HFFc6 (cell line): ENCODE data around the gene PDE6C. TPM values are rescaled to one million over a fixed set of nuclear protein-coding genes. Genes with fewer than 3 reads are reported as not detected.

Source experiments
- DNase-seq: peaks from one replicate; pipeline ENCODE4 v3.0.0-alpha.2; 2018
- H3K27ac Mint-ChIP-seq: 2 replicates; pipeline ENCODE4 v1.8.0; 2020; ENCODE audit warnings: mild to moderate bottlenecking, mixed read lengths
- H3K27me3 Mint-ChIP-seq: 2 replicates; pipeline ENCODE4 v1.8.0; 2021; ENCODE audit warnings: mild to moderate bottlenecking, moderate library complexity, mixed read lengths; ENCODE audit not compliant: insufficient read depth
- H3K36me3 Mint-ChIP-seq: 2 replicates; pipeline ENCODE4 v1.8.0; 2021; ENCODE audit warnings: low read depth, mixed read lengths
- H3K4me1 Mint-ChIP-seq: 2 replicates; pipeline ENCODE4 v1.8.0; 2020; ENCODE audit warnings: low read depth, mixed read lengths
- H3K4me3 Mint-ChIP-seq: 2 replicates; pipeline ENCODE4 v1.8.0; 2020; ENCODE audit warnings: mild to moderate bottlenecking, moderate library complexity, mixed read lengths
- H3K9me3 Mint-ChIP-seq: 2 replicates; pipeline ENCODE4 v1.8.0; 2020; ENCODE audit warnings: mild to moderate bottlenecking, mixed read lengths
- total RNA-seq, 6 experiments: library from RNA; stranded (reverse); fragmentation: NEBNext Ultra II Directional; extraction: Animal tissue kit (Norgen Biotek cat#: 25700); gene quantifications; 2 replicates in 1 of 6; 3 replicates in 5 of 6; pipeline ENCODE4 v1.2.3, GENCODE V29; 2021
- TF ChIP-seq, protein P1 (sequence below): fragments of 200-600 bp; sonication (generic); IDR thresholded peaks from 2 replicates; pipeline ENCODE4 v1.5.0; 2021; ENCODE audit warnings: antibody characterized with exemption, mild to moderate bottlenecking

PDE6C gene
- total RNA-seq, 6 experiments from 2014 or later: not detected

DNA sequence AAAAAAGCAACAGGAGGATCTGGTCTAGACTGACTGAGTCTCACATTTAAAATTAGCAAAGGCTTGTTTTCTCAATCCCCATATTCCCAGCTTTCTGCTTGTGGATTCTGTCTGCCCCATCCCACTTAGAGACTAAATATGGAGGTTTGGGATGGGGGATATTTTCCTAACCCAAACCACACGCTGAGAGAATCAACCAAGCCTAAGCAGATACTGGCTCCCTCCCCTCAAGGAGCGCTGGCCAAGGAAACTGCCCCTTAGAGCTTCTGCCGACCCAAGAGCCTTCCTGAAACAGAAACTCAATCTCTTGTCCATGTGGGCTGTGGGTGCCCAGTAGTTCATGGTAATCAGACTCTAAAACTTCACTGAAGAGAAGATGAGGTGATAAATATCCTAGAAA is 42.0 kb upstream of the PDE6C start:
- TF ChIP-seq, protein P1, sequence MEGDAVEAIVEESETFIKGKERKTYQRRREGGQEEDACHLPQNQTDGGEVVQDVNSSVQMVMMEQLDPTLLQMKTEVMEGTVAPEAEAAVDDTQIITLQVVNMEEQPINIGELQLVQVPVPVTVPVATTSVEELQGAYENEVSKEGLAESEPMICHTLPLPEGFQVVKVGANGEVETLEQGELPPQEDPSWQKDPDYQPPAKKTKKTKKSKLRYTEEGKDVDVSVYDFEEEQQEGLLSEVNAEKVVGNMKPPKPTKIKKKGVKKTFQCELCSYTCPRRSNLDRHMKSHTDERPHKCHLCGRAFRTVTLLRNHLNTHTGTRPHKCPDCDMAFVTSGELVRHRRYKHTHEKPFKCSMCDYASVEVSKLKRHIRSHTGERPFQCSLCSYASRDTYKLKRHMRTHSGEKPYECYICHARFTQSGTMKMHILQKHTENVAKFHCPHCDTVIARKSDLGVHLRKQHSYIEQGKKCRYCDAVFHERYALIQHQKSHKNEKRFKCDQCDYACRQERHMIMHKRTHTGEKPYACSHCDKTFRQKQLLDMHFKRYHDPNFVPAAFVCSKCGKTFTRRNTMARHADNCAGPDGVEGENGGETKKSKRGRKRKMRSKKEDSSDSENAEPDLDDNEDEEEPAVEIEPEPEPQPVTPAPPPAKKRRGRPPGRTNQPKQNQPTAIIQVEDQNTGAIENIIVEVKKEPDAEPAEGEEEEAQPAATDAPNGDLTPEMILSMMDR: no peak
- Mint-ChIP-seq H3K27ac (no peak overlapping the region), H3K9me3 (no peaks in the 10 kb centered on the region), H3K4me1 (peaks cover 7% of the 10 kb centered on the region; the same call in 1 of the 2 replicates), H3K27me3 (peaks cover 50% of the 10 kb centered on the region), H3K36me3 (no peaks in the 10 kb centered on the region), H3K4me3 (no peak overlapping the region)
- no peak for DNase-seq

DNA sequence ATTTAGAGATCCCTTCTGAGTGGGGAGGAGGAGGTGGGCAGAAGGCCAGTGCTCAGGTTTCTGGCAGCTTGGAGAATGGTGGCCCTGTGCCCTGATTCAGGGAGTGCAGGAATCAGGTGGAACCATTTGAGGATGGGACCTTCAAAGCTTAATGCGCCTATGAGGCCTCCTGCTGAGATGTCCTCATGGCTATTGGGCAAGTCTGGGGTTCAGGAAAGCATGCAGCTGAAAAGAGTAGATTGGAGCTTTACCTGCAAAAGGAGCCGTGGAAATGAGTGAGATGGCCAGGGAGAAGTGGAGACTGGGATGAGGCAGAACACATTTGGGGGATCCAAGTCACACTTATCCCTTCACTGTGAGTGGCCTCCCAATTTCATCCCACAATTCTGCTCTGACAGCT is 39.7 kb upstream of the PDE6C start:
- DNase-seq: no peak
- H3K9me3 Mint-ChIP-seq: no peaks in the 10 kb centered on the region
- TF ChIP-seq, protein P1: no peak
- H3K4me1 Mint-ChIP-seq: no peaks in the 10 kb centered on the region
- no peak overlapping the region for H3K4me3 Mint-ChIP-seq
- H3K36me3 Mint-ChIP-seq: no peaks in the 10 kb centered on the region
- no peak overlapping the region for H3K27ac Mint-ChIP-seq
- peaks cover 44% of the 10 kb centered on the region for H3K27me3 Mint-ChIP-seq

DNA sequence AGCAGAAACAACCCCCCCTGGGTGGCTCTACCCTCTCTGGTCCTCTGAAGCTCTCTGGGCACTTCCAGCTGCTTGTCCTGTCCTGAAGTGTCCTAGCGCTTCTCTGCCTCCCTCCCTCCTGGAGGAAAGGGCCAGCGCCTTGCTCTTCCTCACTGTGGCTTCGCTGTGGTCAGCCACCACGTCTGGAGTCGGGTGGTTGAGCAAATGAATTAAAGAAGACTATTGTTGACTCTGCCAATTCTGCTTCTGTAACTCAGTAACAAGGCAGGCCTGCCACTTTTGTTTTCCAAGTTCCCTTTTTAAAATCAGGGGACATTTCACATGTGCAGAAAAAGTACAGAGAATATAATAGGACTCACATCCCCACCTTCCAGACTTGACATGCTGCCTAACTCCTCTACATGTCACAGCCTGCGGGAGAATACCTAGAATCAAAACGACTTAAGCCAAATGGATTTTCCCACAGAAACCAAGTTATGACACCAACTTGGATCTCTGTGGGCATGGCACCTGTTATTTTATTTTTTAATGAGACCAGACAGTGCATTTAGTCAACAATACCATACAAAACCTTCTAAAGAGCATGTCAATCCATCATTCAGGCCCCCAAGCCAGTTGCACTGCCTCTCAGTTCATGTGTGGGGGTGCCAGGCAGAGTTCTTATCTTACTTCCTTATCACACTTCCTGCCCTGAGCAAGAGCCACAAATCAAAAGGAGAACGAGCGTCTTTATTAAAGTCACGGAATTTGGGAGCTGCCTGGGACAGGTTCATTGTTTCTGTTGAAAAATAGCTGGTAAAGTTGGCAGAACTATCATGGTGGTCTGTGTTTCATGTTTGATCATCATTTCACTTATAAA is 39.1 kb upstream of the PDE6C start:
- TF ChIP-seq, protein P1: no peak
- no peaks in the 10 kb centered on the region for H3K36me3 Mint-ChIP-seq
- DNase-seq: no peak
- H3K4me3 Mint-ChIP-seq: no peak overlapping the region
- H3K27me3 Mint-ChIP-seq: peaks cover 42% of the 10 kb centered on the region
- H3K9me3 Mint-ChIP-seq: no peaks in the 10 kb centered on the region
- H3K4me1 Mint-ChIP-seq: no peaks in the 10 kb centered on the region
- H3K27ac Mint-ChIP-seq: no peak overlapping the region

DNA sequence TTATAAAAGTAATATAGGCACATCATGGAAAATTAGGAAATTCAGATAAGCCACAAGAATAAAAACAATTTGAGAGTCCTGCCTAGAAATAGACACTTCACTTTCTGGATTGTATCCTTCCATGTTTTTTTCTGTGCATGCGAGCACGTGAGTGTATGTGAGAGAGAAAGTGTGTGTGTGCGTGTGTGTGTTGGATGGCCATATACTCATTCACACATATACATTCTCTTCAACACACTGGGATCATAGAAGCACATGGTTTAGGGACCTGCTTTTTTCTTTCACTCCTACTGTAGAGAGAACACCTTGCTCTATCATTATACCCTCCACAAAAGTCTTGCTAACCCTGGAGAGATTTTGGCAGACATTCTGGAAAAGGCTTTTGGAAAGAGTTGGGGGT is 38.4 kb upstream of the PDE6C start:
- no peak overlapping the region for H3K4me3 Mint-ChIP-seq
- no peak for DNase-seq

DNA sequence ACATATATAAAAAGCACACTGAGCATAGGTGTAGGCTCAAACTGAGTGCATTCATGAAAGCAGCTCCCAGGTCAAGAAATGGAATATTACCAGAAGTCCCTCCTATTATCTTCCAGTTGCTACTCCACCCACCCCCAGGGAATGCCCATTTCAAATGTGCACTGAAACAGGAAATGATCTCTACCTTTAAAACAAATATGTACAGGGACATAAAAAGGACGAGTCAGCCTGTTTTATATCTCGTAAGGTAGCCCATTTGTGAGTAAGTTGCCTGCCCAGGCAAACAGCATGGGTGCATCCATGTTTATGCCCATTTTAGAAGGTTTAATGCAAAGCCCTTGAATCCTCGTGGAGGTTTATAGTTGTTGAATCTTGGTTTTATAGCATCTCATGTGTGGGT is 35.4 kb upstream of the PDE6C start:
- TF ChIP-seq, protein P1: no peak
- Mint-ChIP-seq H3K36me3 (no peaks in the 10 kb centered on the region), H3K27me3 (peaks cover 40% of the 10 kb centered on the region), H3K4me3 (no peak overlapping the region), H3K9me3 (no peaks in the 10 kb centered on the region; the same call in 1 of the 2 replicates), H3K27ac (no peak overlapping the region), H3K4me1 (no peaks in the 10 kb centered on the region; the same call in 1 of the 2 replicates)
- no peak for DNase-seq

More for the DNA sequence above, 38.4 kb upstream of the PDE6C start:
- Mint-ChIP-seq H3K36me3 (no peaks in the 10 kb centered on the region), H3K27ac (no peak overlapping the region), H3K4me1 (no peaks in the 10 kb centered on the region), H3K27me3 (peaks cover 44% of the 10 kb centered on the region), H3K9me3 (no peaks in the 10 kb centered on the region)
- TF ChIP-seq, protein P1: no peak
